ENCODE results near the gene TP53I11.

Gene TP53I11, protein sequence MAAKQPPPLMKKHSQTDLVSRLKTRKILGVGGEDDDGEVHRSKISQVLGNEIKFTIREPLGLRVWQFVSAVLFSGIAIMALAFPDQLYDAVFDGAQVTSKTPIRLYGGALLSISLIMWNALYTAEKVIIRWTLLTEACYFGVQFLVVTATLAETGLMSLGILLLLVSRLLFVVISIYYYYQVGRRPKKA

GRCh38 chr11:44950625-44951476, at the start of gene TP53I11:
TSS of gene TP53I11 (minus strand) at chr11:44950883. CDS start at chr11:44938335, 12,548 bp downstream.
- DNase-seq, result peak in 7 of 10 donors; percentile 41 to 93 (median 52)
- intact Hi-C loops (cut with DNase I), result no loop called here

GRCh38 chr11:44999068-44999467, 48.4 kb upstream of the TP53I11 start:
- intact Hi-C loops (cut with DNase I), result no loop called here
- no peak for DNase-seq

DNA sequence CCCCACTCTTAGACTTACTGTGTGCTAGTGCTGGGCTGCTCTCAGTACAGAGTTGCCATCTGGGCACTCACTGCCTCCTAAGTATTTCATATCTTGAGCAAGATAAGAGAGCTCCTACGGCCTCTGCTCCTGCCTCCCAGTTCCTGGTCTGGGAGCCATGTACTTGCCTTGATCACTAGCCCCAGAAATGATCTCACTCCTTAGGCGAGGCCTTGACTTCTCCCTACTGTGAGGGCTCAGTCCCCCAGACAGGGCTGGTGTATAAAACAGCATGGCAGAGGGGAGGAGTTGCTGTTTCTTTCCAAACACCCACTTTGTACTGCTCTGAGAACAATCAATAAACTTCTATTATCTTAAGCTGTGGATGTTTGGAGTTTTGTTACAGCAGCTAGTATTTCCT, 47.4 kb upstream of the TP53I11 start:
- intact Hi-C loops (cut with DNase I), result no loop called here
- DNase-seq, result no peak

GRCh38 chr11:44997566-44997965, 46.9 kb upstream of the TP53I11 start:
- no peak for DNase-seq
- intact Hi-C loops (cut with DNase I), result no loop called here

DNA sequence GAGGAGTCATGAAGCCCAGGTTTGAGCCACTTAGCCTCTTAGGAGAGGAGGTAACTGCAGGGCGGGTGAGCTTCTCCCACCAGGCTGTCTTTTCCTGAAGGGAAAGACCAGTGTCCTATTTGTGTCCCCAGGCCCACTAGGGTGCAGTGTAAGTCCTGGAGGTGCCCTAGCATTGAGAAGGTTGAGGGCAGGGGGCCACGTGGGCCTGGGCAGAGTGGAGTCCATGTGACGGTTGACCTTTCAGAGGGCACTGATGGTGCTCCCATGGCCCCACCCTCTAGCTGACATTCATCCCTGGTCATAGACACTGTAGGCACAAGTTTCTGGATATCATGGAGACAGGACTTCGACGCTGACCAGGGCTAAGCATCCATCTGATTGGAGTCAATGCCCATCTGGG, 44.1 kb upstream of the TP53I11 start:
- no peak for DNase-seq
- intact Hi-C loops (cut with DNase I), result no loop called here

DNA sequence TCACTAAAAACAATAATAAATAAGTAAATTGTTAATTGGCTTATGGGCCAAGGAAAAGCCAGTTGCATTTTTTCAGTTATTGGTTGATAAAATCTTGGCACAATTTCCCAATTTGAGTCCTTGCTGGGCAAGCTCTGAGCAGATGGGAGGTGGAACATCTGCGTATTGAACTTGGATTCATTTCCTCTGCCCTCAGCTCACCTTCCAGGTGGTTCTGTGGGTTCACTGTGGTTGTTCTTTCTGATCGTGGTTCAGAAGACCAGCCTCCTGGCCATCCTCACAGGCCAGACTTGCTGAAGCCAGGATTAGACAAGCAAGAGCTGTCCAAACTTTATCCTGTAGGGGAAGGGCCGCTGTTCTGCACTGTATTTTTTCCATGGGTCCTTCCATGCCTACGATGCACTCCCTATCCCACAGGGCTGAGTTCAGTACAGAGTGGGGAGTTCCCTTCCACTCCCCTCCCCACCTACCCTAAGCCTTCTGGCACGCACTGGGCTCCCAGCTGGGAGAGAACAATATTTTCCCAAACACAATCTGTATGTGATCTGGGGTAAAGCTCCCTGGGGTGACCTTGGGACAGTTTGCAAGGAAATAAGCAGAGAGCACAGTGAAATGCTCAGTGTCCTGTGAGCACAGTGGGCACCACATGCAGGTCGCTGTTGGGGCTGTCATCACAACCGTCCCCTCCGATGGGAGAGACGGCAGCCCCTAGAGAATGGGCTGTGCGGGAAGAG, 43.5 kb upstream of the TP53I11 start:
- DNase-seq, result no peak
- intact Hi-C loops (cut with DNase I), result no loop called here

GRCh38 chr11:44992774-44993173, 42.1 kb upstream of the TP53I11 start:
- no peak for DNase-seq
- intact Hi-C loops (cut with DNase I), result no loop called here

GRCh38 chr11:44992181-44992582, 41.5 kb upstream of the TP53I11 start:
- intact Hi-C loops (cut with DNase I), result no loop called here
- DNase-seq, result peak in 1 of 10 donors; percentile 74

GRCh38 chr11:44990665-44991064, 40.0 kb upstream of the TP53I11 start:
- intact Hi-C loops (cut with DNase I), result no loop called here
- peak in 1 of 10 donors; percentile 35 for DNase-seq

GRCh38 chr11:44989831-44990566, 39.3 kb upstream of the TP53I11 start:
- DNase-seq, result peak in 1 of 10 donors; percentile 76
- intact Hi-C loops (cut with DNase I), result no loop called here

GRCh38 chr11:44988981-44989635, 38.4 kb upstream of the TP53I11 start:
- DNase-seq, result no peak

GRCh38 chr11:44988111-44988510, 37.4 kb upstream of the TP53I11 start:
- no peak for DNase-seq
- intact Hi-C loops (cut with DNase I), result no loop called here

More at GRCh38 chr11:44988981-44989635, 38.4 kb upstream of the TP53I11 start:
- intact Hi-C loops (cut with DNase I), result no loop called here

DNA sequence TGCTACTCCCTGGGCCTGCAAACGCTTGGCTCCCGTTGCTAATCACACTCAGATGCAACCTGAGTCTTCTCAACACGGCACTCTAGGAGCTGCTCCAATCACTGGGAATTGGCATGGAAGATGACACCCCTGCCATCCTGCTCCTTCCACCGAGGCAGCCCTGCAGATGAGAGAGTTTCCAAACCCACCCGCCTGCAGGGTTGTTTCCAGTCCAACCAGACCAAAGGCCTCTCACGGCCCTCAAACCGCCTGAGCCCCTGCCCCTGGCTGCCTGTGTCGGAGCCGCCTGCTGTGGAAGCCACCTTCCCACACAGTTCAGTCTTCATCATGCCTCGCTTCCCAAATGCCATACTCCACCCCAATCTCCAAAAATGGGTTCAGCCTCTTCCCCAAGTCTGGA, 36.8 kb upstream of the TP53I11 start:
- intact Hi-C loops (cut with DNase I), result no loop called here
- DNase-seq, result peak in 1 of 10 donors; percentile 57

GRCh38 chr11:44986315-44986714, 35.6 kb upstream of the TP53I11 start:
- no peak for DNase-seq
- intact Hi-C loops (cut with DNase I), result no loop called here

GRCh38 chr11:44985721-44986120, 35.0 kb upstream of the TP53I11 start:
- intact Hi-C loops (cut with DNase I), result no loop called here
- peak in 1 of 10 donors; percentile 68 for DNase-seq

DNA sequence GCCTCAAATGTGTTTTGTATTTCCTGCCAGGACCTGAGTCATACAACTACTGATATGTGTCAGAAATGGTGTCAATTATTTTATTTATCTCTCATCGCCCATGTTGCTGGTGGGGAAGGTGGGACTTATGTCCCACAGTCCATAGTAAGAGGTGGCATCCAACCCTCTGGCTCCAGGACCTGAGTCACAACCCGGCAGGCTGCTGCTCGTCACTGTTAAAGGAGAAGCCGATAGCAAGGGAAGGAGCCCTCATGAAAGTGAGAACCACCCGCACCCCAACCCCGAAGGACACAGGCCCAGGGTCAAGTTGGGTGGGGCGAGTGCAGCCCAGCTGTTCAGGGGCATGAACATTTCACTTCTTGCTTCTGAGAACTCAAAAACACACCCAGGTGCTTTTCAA, 33.1 kb upstream of the TP53I11 start:
- DNase-seq, result peak in 1 of 10 donors; percentile 73
- intact Hi-C loops (cut with DNase I), result no loop called here

GRCh38 chr11:44982496-44983062, 31.9 kb upstream of the TP53I11 start:
- DNase-seq, result peak in 2 of 10 donors; percentile 31 to 45
- intact Hi-C loops (cut with DNase I), result no loop called here

DNA sequence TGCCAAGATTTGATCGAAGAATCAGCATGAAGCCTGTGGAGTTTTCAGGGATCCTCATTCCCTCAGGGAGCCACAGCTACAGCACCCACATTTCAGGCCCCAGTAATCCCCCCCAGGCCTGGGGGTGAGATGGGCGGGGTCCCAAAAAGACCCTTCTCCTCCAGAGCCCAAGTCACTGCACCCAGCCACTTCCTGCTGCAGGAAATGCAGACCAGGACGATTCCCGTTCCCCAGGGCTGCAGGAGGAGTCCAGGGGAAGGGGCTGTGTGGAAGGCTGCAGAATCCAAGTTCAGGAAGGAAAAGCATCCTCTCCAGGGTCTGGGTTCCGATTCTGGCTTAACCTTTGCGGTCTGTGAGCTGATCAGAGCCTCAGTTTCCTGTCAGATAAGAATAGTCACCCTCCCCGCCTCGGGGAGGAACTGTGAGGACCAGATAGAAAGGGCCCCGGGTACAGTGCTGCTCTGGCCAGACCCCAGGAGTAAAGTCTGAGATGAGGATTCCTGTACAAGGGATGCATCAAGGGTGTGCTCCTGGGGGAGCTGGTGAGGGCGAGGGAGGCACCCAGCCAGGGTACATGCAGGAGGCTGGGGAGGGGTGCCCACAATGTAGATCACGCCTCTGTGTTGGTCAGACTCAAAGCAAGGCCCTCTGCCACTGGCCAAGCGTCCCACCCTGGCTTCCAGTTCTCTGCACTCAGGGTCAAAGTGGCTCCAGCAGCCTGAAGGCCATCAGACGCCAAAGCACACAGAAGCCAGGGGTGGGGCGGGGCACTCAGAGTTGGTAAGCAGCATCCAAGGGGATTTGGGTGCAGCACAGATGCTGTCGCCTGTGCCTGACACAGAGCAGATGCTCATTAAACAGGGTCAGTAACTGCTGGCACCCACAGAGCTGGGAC, 30.1 kb upstream of the TP53I11 start:
- intact Hi-C loops (cut with DNase I), result no loop called here

More for the DNA sequence above, 30.1 kb upstream of the TP53I11 start:
- peak in 2 of 10 donors; percentile 62 to 70 for DNase-seq
